ENCODE data around the gene ARRDC4.
"Not testable (repeated sequence)": the region's sequence is repeated elsewhere in the genome, so short reads cannot be mapped to it uniquely, and the experiment has no call there.

ARRDC4 gene

GRCh38 chr15:97966924-97967620 is 6.6 kb downstream of the ARRDC4 start:
- DNase-seq: no peak

DNA sequence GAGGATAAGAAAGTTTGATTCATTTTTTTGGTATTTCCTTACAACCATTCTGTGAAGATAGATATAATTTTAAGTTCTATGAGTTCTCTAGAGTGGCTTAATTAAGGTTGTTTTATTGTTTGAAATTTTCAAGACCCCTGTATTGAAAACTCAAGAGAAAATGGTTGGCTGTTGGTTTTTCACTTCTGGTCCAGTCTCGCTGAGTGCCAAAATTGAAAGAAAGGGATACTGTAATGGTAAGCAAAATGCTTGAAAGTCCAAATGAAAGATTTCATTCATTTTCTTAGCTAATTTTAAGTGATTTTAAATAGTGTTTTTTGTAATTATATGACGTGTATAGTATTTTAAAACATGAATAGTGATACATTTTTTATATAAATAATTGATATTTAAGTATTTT is 7.4 kb downstream of the ARRDC4 start:
- no peak for DNase-seq

DNA sequence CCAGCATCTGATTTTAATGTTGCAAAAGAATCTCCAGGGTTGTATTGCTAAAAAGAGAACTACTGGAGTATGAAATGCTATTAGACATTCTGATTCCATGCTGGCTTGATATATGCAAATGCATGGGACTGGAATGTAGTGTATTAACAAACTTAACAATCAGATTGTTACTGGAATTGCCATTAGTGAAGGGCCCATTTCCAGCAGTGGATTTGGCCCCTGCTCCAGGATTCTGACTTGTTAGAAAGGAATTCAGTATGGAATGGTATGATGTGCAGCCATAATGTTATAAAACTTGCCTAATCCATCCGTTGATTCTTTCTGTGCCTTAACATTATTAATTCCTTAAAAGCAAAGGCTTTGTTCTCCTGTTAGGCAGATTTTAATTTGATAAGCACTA is 7.9 kb downstream of the ARRDC4 start:
- DNase-seq: no peak

DNA sequence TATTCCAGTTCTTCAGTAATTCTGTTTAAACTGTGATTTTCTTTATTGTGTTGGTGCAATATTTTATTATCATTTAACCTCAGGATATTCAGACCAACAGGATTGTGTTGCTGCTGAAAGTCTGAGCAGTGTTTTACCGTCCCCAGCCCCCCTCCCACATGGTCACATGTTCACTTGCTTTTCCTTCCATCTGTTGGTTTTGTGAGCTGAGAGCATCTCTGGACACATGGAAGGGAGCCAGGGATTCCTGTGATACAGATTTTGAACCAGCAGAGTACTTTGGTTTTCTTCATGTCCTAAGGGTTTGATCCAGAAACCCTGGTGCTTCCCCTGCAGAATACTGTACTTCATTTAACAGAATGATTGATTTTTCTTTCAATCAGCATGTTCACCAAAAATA is 11.9 kb downstream of the ARRDC4 start:
- DNase-seq: no peak

GRCh38 chr15:97976129-97976528 is 15.6 kb downstream of the ARRDC4 start:
- no peak for DNase-seq

GRCh38 chr15:97976766-97977503 is 16.4 kb downstream of the ARRDC4 start:
- DNase-seq: no peak

DNA sequence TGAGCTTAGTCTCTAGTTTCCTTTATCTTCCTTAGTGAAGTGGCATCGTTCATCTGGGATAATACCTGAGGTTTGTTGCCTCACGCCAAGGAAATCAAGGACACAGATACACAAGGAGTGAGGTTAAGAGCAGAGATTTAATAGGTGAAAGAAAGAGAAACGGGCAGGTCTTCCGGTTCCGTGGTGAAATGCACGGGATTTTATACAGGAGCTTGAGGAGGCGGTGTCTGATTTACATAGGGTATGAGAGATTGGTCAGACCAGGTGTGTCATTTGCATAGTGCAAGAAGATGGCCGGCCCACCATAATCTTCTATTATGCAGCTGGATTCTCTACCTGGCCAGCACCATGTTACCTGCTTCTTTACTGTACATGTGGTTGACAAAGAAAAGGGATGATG is 17.2 kb downstream of the ARRDC4 start:
- DNase-seq: no peak

DNA sequence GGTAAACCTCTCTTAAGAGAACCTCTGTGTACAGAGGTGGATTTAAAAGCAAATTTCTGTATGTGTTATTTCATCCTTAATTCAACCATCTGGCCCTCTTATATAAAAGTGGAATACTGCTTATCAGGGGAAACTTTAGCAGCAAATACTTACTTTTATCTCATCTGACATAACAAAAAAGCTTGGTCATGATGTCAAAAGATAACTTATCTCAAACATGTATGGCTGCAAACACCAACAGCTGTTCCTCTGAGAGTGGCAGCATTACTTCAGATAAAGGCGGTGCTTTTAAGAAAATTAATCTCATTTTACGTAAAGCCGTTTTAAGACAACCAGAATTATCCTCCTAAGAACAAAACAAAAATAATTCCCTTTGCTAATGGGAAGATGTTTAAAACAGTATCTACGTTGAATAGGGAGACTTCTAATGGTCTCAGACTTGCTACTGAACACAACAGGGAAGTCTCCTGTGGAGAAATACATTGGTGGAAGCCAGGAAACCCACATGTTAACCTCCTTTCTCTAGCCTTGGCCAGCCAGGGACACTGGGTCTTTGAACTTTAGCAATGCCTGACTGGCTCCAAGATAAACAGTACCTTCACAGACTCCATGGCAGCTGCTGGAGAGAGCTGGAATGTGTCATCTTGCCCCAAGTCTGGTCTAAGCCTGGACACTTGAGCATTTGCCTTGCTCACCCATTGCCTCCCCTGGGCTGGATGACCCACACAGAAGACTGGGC is 18.1 kb downstream of the ARRDC4 start:
- DNase-seq: no peak

DNA sequence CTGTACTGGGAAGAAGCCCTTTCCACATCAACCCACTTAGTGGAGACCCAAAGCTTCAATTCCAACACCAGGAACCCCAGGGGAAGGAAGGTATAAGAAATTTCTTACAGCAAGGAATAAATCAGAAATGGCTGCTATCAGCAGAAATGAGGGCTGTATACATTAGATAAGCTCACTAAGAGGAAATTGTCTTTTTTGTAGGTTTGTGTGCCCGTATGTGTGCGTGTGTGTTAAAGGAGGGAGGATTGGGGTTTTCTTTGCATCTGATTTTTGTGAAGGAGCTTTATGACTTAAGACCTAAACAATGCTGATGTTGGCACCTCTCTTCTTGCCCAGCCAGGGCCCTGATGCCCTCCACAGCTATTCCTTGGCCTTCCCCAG is 18.6 kb downstream of the ARRDC4 start:
- no peak for DNase-seq

DNA sequence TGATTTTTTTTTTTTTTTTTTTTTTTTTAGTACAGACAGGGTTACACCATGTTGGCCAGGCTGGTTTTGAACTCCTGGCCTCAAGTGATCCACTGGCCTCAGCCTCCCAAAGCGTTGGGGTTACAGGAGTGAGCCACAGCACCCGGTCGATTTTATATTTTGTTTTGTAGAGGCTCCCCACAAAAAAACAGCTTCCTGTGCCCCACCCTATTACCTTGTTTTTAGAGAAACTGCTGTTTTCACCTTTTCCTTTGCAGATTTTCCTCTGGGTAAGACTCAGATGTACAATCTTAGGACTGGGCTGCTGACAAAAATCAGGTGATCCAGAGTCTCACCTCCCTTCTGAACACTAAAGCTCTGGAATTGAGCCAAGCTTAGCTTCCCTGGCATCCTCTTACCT is 20.6 kb downstream of the ARRDC4 start:
- no peak for DNase-seq

DNA sequence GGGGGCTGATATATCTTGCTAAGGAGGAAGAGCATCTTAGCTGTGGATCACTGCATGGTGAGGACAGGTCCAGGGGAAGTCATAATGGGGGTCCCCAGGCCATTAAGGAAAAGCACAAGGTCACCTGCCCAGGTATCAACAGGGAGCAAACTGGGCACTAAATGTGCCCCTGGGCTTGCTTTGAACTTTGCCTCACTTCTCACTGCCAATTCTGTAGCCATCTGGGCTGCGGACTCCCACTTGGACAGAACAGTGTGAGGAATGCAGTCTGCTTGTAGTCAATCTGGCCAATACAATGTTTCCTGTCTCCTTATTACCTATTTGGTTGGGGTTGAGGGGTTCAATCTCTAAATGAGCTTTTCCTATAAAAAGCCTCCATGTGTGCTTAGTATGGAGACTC is 21.3 kb downstream of the ARRDC4 start:
- DNase-seq: no peak

DNA sequence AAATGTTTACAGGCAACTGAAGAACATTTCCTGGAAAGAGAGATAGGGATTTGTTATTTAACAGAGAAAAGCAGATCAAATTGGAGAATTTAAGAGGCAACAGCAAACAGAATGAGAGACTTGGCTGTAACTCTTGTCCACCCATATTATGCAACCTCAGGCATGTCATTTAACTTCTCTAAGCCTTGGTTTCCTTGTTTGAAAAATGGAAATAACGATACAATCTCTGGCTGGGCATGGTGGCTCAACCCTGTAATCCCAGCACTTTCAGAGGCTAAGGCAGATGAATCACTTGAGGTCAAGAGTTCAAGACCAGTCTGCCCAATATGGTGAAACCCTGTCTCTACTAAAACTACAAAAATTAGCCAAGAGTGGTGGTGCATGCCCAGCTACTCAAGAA is 23.7 kb downstream of the ARRDC4 start:
- no peak for DNase-seq

DNA sequence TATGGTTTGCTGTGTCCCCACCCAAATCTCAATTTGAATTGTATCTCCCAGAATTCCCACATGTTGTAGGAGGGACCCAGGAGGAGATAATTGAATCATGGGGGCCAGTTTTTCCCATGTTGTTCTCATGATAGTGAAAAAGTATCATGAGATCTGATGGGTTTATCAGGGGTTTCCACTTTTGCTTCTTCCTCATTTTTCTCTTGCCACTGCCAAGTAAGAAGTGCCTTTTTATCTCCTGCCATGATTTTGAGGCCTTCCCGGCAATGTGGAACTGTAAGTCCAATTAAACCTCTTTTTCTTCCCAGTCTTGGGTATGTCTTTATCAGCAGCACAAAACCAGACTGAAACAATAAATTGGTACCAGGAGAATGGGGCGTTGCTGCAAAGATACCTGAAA is 25.5 kb downstream of the ARRDC4 start:
- not testable (repeated sequence) for DNase-seq

- no peak for DNase-seq
Observed at GRCh38 chr15:97986781-97987180, 26.3 kb downstream of the ARRDC4 start.

DNA sequence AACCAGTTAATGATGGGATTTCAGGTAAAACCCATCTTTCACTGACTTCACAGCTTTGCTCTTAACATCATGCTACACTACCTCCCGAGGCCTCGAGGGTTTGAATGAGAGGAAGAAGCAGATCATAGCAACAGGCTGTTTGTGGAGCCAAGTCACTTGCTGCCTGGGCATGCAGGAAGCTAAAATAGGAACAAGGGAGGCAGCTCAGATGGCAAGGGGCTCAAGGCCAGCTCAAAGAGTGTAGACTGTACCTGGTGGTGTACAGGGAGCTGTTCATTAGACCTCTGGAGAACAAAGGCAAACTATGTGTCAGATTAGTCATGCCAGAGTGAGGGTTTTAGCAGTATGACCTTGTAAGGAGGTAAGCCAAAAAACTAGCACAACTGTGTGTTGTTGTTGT is 28.8 kb downstream of the ARRDC4 start:
- no peak for DNase-seq

GRCh38 chr15:97991972-97992541 is 31.6 kb downstream of the ARRDC4 start:
- DNase-seq: no peak

DNA sequence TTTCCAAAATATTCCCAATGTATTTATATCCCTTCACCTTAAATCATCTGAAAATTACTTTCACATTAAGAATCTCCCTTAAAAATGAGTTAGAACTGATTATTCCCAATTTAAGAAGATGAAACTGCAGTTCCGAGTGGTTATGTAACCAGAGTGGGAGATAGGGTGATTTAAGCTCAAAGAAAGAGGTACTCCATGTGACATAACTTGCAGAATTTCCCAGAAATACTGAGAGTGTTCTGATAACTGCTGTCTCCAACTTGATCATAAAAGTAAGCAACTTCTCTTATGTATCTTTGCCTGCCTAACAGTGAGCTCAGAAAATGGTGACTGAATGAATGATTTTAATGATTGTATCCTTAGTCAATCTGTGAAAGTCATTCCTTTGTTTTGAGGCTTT is 32.3 kb downstream of the ARRDC4 start:
- no peak for DNase-seq

GRCh38 chr15:97993310-97993738 is 32.8 kb downstream of the ARRDC4 start:
- DNase-seq: no peak

- no peak for DNase-seq
Observed at GRCh38 chr15:97994236-97994635, 33.7 kb downstream of the ARRDC4 start.

DNA sequence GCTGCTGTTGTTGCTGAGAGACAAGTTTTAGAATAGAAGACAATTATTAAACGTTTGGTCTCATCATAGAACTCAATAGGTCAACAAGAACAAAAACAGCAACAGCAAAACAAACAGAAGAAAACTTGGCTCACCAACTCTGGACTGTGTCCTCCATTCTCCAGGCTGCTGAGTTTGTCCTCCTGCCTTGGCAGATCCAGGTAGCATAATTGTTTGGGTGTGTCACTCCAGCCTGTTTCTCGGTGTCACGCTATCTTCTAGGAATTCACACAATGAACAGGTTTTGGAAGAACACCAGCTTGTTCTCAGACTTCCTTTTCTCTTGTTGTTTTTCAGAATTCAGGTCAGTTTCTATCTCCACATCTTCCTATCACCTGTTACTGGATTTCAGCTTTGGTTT is 34.7 kb downstream of the ARRDC4 start:
- DNase-seq: no peak

DNA sequence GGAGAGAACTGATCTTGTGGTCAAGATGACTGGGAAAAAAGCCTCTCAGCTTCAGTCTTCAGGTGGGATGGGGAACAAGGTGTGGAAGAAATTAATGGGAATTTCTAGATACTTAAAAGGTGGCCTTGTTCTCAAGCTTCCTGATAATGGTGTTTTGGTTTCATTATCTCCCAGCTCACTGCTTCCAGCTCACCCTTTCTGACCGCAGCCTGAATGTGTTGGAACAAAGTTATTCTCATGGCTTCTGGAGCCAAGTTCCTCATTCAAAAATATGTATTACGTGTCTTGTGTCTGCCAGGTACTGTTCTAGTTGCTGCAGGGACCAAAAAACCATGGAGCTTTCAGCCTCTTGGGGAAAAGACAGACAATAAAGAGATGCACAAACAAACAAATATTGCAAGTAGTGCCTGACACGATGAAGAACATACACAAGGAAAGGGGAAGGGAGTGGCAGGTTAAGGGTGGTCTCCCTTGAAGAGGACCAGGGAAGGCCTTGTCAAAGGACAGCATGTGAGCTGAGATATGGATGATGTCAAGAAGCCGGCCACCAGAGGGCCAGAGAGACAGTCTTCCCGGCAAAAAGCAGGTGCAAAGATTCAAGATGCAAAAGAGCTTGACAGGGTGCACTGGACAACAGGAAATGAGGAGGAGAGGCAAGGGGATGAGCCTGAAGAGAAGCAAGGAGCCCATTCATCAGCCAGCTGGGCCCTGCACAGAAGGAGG is 35.5 kb downstream of the ARRDC4 start:
- no peak for DNase-seq

DNA sequence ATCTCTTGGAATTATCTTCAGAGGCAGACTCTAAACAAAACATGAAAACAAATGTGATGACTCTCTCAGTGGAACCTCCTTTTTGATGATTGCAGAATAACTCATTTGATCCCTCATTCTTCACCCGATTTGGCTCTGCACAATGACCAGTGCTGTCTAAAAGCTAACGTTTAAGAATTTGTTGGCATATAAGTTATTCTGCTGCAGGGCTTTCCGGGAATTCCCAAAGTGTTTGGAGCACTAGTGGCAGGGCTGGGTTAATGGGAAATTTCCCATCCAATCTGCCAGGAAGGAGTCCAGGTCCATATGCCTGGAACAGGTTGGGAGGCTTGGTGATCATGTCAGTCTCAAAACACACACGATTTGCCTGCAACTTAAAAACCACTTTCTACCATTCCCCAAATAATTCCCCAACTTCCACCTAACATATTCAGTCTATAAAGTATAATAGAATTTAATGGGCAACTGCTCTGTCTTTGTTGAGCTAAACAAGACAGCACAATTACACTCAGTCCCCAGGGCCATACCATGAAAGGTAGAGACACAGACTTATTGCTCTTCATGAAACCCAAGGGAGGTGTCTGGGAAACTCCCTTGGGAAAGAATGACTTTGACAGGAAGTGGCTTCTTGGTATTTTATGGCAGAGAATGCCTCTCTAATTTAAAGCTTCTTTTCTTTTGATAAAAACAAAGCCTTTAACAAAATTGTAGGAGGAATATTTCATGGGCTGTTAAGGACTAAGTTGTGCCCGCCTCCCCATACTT is 38.0 kb downstream of the ARRDC4 start:
- no peak for DNase-seq

Data from NCI-H1105 treated with DMSO at 0.1 percent for 48 hours (cell line).